Measurements from ENCODE around the gene WIPF2. TPM values are rescaled to one million over a fixed set of nuclear protein-coding genes. Genes with fewer than 3 reads are reported as not detected.

Gene WIPF2
- total and polyA plus RNA-seq, 2 of the 8 experiments (the other 6 are each of a cell fraction or from before 2014, with no cell fraction given), result 6.9 to 25.3 TPM

DNA sequence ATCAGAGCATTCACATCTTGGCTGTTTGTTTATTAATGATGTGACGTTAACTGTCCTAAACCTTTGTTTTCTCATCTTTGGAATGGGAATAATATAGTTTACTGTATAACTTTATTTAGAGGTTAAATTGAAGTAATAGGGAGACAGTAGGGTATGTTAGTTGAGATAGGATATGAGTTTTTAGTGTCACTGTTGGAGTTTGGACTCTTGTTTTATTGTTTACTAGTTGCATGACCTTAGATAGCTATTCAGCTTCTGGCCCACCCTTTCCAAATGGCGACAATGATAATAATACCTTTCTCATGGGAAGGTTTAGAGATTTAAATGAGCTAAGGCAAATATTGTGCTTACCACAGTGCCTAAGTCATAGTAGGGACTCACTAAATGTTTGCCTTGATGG is 40.4 kb downstream of the WIPF2 start (continued):
- TF ChIP-seq TAF7 (optimal IDR thresholded peaks at IDR 0.05; ENCODE audit: borderline replicate concordance, low read depth, low read length), result no peak
- TF ChIP-seq PHF8 (conservative IDR thresholded peaks at IDR 0.05; ENCODE audit: low read depth, low read length), result no peak
- no peak for TF ChIP-seq CBX8 (IDR thresholded peaks at IDR 0.05; ENCODE audit: borderline replicate concordance, low read depth, low read length)
- no peak for TF ChIP-seq KDM1A (IDR thresholded peaks at IDR 0.05; ENCODE audit: borderline replicate concordance, low read length)
- TF ChIP-seq SP2 (IDR thresholded peaks at IDR 0.05; ENCODE audit: low read length), result no peak
- TF ChIP-seq CTBP2 (IDR thresholded peaks at IDR 0.05; ENCODE audit: borderline replicate concordance, insufficient read depth, insufficient read length, low read length), result no peak
- TF ChIP-seq MAFK (IDR thresholded peaks at IDR 0.05; ENCODE audit: low read depth, low read length), result no peak
